ENCODE measurements around the gene TMPRSS3.

DNA sequence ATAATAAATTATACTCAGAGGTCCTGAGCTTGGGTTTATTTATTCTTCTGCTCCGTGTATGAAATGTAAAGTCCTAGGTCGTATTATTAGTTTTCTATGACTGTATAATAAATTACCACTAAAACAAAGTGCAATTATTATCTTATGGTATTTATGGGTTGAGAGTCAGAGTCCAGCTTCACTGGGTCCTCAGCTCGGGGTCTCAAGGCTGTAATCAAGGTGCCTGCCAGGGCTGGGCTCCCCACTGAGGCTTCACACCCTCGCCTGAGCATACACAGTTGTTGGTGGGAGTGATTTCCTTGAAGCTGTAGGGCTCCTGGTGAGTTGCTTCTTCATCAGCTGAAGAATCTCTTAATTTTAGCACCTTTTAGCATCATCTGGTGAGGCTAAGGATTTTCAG lies 23.0 kb upstream of the TMPRSS3 start:
- TF ChIP-seq, protein P1, sequence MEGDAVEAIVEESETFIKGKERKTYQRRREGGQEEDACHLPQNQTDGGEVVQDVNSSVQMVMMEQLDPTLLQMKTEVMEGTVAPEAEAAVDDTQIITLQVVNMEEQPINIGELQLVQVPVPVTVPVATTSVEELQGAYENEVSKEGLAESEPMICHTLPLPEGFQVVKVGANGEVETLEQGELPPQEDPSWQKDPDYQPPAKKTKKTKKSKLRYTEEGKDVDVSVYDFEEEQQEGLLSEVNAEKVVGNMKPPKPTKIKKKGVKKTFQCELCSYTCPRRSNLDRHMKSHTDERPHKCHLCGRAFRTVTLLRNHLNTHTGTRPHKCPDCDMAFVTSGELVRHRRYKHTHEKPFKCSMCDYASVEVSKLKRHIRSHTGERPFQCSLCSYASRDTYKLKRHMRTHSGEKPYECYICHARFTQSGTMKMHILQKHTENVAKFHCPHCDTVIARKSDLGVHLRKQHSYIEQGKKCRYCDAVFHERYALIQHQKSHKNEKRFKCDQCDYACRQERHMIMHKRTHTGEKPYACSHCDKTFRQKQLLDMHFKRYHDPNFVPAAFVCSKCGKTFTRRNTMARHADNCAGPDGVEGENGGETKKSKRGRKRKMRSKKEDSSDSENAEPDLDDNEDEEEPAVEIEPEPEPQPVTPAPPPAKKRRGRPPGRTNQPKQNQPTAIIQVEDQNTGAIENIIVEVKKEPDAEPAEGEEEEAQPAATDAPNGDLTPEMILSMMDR (IDR thresholded peaks at IDR 0.05 in 8 of 11, conservative IDR thresholded peaks at IDR 0.05 in 3 of 11), result no peak
- TF ChIP-seq POLR2A (IDR thresholded peaks at IDR 0.05) (no peak), POLR2AphosphoS5 (IDR thresholded peaks at IDR 0.05) (no peak)

All from spleen (tissue), 7 donors.